ENCODE results near the gene DNAJC4.

Gene DNAJC4

DNA sequence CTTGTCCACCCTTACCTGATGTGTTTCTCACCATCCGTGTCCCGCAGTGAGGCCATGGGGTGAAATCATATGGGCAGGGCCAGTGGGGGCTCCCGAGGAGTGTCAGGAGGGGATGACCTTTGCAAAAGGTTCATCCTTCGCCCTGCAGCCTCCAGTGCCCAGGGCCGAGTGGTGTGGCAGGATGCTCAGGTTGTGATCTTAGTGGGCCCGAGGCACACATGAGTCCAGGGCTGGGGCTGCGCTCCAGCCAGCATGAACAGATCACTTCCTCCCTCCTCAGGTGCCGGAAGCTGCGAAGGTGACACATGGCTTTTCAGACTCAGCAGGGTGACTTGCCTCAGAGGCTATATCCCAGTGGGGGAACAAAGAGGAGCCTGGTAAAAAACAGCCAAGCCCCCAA is 7.7 kb downstream of the DNAJC4 start:
- Histone ChIP-seq H3K79me2 (ENCODE audit: insufficient read depth, low read length) (no peaks in the 10 kb centered on the region), H2AFZ (ENCODE audit: low read length) (no peak overlapping the region), H3K9ac (ENCODE audit: low read length) (peak overlapping the region; percentile 93), H3K27me3 (ENCODE audit: insufficient read depth, low read length) (no peaks in the 10 kb centered on the region), H3K4me3 (ENCODE audit: low read depth, low read length, poor library complexity, severe bottlenecking) (peak overlapping the region; percentile 36), H3K36me3 (ENCODE audit: insufficient read depth, low read length) (peaks cover 18% of the 10 kb centered on the region; the same call in 1 of the 2 replicates), H3K9me3 (ENCODE audit: low read length) (no peaks in the 10 kb centered on the region), H3F3A (ENCODE audit: insufficient read depth, low read length) (peaks cover 18% of the 10 kb centered on the region; the same call in 1 of the 2 replicates), H4K20me1 (ENCODE audit: insufficient read depth, low read length) (no peaks in the 10 kb centered on the region), H3K4me1 (ENCODE audit: insufficient read depth, low read length, severe bottlenecking) (peaks cover 71% of the 10 kb centered on the region), H3K9me2 (ENCODE audit: low read depth, low read length) (no peaks in the 10 kb centered on the region), H3K27ac (ENCODE audit: low read depth, low read length, poor library complexity, severe bottlenecking) (peak overlapping the region; percentile 98), H3K4me2 (ENCODE audit: low read length) (peak overlapping the region; percentile 91)
- TF ChIP-seq EZH2 (IDR thresholded peaks at IDR 0.05; ENCODE audit: borderline replicate concordance, low read length): no peak
- TF ChIP-seq, protein P1, sequence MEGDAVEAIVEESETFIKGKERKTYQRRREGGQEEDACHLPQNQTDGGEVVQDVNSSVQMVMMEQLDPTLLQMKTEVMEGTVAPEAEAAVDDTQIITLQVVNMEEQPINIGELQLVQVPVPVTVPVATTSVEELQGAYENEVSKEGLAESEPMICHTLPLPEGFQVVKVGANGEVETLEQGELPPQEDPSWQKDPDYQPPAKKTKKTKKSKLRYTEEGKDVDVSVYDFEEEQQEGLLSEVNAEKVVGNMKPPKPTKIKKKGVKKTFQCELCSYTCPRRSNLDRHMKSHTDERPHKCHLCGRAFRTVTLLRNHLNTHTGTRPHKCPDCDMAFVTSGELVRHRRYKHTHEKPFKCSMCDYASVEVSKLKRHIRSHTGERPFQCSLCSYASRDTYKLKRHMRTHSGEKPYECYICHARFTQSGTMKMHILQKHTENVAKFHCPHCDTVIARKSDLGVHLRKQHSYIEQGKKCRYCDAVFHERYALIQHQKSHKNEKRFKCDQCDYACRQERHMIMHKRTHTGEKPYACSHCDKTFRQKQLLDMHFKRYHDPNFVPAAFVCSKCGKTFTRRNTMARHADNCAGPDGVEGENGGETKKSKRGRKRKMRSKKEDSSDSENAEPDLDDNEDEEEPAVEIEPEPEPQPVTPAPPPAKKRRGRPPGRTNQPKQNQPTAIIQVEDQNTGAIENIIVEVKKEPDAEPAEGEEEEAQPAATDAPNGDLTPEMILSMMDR (IDR thresholded peaks at IDR 0.05; ENCODE audit: low read length): no peak

DNA sequence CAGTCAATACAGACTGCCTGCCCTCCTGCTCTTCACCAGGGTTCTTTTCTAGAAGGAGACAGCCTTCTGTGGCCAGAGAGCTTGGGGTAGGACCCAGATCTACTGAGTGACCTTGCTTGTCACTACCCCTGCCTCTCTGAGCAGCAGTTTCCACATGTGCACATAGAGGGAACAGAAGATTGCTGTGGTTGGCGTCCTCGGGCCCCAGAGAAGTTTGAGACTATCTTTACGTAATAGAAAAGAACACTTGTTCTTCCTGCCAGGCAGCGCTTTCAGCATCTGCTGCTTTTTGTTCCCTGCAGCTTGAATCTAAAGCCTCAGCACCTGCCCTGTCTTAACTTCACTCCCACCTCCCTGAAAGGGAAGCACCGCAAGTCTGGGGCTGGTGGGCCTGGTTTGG is 8.7 kb downstream of the DNAJC4 start:
- Histone ChIP-seq H3K4me2 (ENCODE audit: low read length) (peak overlapping the region; percentile 91; the same call in 1 of the 2 replicates), H3K9me2 (ENCODE audit: low read depth, low read length) (no peaks in the 10 kb centered on the region), H3K9me3 (ENCODE audit: low read length) (no peaks in the 10 kb centered on the region), H3K27ac (ENCODE audit: low read depth, low read length, poor library complexity, severe bottlenecking) (peak overlapping the region; percentile 98), H3F3A (ENCODE audit: insufficient read depth, low read length) (peaks cover 18% of the 10 kb centered on the region; the same call in 1 of the 2 replicates), H3K79me2 (ENCODE audit: insufficient read depth, low read length) (no peaks in the 10 kb centered on the region), H4K20me1 (ENCODE audit: insufficient read depth, low read length) (no peaks in the 10 kb centered on the region), H3K4me1 (ENCODE audit: insufficient read depth, low read length, severe bottlenecking) (peaks cover 72% of the 10 kb centered on the region), H3K36me3 (ENCODE audit: insufficient read depth, low read length) (peaks cover 27% of the 10 kb centered on the region; the same call in 1 of the 2 replicates), H3K4me3 (ENCODE audit: low read depth, low read length, poor library complexity, severe bottlenecking) (no peak overlapping the region), H3K9ac (ENCODE audit: low read length) (peak overlapping the region; percentile 93), H3K27me3 (ENCODE audit: insufficient read depth, low read length) (no peaks in the 10 kb centered on the region), H2AFZ (ENCODE audit: low read length) (no peak overlapping the region)
- TF ChIP-seq, protein P1 (IDR thresholded peaks at IDR 0.05; ENCODE audit: low read length): no peak
- no peak for TF ChIP-seq EZH2 (IDR thresholded peaks at IDR 0.05; ENCODE audit: borderline replicate concordance, low read length)

DNA sequence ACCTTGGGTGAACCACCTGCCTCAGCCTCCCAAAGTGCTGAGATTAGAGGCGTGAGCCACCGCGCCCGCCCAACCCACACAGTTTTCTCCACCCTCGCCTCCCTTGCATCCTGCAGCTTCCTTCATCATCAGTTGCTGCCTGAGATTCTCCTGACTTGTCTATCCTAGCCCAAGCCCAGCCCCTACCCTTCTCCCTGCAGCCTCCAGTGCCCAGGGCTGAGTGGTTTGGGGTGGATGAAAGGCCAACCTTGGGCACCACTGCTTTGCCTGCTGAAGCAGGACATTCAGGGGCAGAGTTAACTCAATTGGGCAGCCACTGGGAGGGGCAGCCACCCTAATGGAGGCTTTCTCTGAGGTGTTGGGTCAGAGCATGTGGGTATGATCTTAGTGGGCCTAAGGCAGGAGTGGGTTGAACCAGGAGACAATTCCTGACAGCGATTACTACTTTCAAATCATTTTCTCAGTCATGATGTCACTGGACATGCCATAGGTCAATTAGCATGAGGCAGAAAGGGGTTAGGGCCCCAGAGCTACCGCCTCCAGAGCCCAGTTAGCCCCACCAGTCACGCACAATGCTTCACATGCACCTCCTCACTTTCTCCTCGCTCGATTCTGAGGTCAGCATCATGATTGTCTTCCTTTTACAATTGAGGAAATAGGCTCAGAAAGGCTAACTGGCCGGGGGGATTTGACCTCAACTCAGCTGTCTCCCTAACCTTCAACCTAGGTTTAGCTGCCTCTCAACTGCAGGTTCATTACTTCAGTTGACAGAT is 9.5 kb downstream of the DNAJC4 start:
- TF ChIP-seq, protein P1 (IDR thresholded peaks at IDR 0.05; ENCODE audit: low read length): no peak
- TF ChIP-seq EZH2 (IDR thresholded peaks at IDR 0.05; ENCODE audit: borderline replicate concordance, low read length): no peak
- Histone ChIP-seq H3K4me1 (ENCODE audit: insufficient read depth, low read length, severe bottlenecking) (peaks cover 76% of the 10 kb centered on the region), H3K79me2 (ENCODE audit: insufficient read depth, low read length) (no peaks in the 10 kb centered on the region), H3K27me3 (ENCODE audit: insufficient read depth, low read length) (no peaks in the 10 kb centered on the region), H3K36me3 (ENCODE audit: insufficient read depth, low read length) (peaks cover 33% of the 10 kb centered on the region; the same call in 1 of the 2 replicates), H3K4me2 (ENCODE audit: low read length) (peak overlapping the region; percentile 91), H2AFZ (ENCODE audit: low read length) (no peak overlapping the region), H3F3A (ENCODE audit: insufficient read depth, low read length) (peaks cover 18% of the 10 kb centered on the region; the same call in 1 of the 2 replicates), H3K9me2 (ENCODE audit: low read depth, low read length) (no peaks in the 10 kb centered on the region), H3K4me3 (ENCODE audit: low read depth, low read length, poor library complexity, severe bottlenecking) (peak overlapping the region; percentile 77), H3K9me3 (ENCODE audit: low read length) (no peaks in the 10 kb centered on the region), H3K27ac (ENCODE audit: low read depth, low read length, poor library complexity, severe bottlenecking) (peak overlapping the region; percentile 98), H4K20me1 (ENCODE audit: insufficient read depth, low read length) (no peaks in the 10 kb centered on the region), H3K9ac (ENCODE audit: low read length) (peak overlapping the region; percentile 93)

Data from OCI-LY1 (cell line).